Keratinocyte (primary cell): ENCODE data around the gene DNAJC22.

ENCODE experiments used
- EZH2 ChIP-seq: IDR thresholded peaks from one replicate; pipeline ENCODE4 v1.6.1; 2012; ENCODE audit warnings: inconsistent platforms, mild to moderate bottlenecking, low read length, moderate library complexity
- TF ChIP-seq, protein P1 (sequence below), 3 experiments: IDR thresholded peaks in 1 of 3; conservative IDR thresholded peaks in 1 of 3; optimal IDR thresholded peaks in 1 of 3; 2 replicates in 2 of 3; 3 replicates in 1 of 3; pipeline versions ENCODE3 to v1.5.1; 2011; ENCODE audit warnings: low read length in 3 of 3, mild to moderate bottlenecking in 3 of 3, moderate library complexity in 2 of 3, control low read depth in 1 of 3, inconsistent platforms in 1 of 3; ENCODE audit not compliant: insufficient read depth in 2 of 3; ENCODE audit errors: extremely low read depth in 1 of 3

DNA sequence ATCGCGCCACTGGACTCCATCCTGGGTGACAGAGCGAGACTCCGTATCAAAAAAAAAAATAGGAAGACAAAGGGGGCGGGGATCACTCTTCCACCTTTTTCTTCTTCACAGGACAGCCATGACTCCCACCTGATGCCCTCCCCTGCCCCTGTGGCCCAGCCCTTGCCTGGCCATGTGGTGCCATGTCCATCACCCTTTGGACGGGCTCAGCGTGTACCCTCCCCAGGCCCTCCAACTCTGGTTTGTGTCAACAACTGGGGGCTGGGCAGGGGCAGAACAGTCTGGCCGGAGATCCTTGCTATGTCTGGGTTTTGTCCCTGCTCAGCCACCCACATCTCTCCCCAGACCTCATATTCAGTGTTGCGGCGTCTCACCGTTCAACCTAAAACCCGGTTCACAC is 17.9 kb upstream of the DNAJC22 start:
- TF ChIP-seq, protein P1, sequence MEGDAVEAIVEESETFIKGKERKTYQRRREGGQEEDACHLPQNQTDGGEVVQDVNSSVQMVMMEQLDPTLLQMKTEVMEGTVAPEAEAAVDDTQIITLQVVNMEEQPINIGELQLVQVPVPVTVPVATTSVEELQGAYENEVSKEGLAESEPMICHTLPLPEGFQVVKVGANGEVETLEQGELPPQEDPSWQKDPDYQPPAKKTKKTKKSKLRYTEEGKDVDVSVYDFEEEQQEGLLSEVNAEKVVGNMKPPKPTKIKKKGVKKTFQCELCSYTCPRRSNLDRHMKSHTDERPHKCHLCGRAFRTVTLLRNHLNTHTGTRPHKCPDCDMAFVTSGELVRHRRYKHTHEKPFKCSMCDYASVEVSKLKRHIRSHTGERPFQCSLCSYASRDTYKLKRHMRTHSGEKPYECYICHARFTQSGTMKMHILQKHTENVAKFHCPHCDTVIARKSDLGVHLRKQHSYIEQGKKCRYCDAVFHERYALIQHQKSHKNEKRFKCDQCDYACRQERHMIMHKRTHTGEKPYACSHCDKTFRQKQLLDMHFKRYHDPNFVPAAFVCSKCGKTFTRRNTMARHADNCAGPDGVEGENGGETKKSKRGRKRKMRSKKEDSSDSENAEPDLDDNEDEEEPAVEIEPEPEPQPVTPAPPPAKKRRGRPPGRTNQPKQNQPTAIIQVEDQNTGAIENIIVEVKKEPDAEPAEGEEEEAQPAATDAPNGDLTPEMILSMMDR (optimal IDR thresholded peaks at IDR 0.05 in 1 of 3, IDR thresholded peaks at IDR 0.05 in 1 of 3, conservative IDR thresholded peaks at IDR 0.05 in 1 of 3; ENCODE audit: extremely low read depth in 1 of 3, insufficient read depth in 2 of 3, low read length in 3 of 3): no peak
- TF ChIP-seq EZH2: no peak
